HG02943 (cell line): Measurements from ENCODE around the gene C4BPB.

Experiments
- ATAC-seq: cut with Tn5 transposase; IDR thresholded peaks from one replicate; pipeline ENCODE4 v1.9.1; 2021; ENCODE audit warnings: mild to moderate bottlenecking, low read depth, moderate library complexity; ENCODE audit not compliant: unreplicated experiment

The C4BPB gene

DNA sequence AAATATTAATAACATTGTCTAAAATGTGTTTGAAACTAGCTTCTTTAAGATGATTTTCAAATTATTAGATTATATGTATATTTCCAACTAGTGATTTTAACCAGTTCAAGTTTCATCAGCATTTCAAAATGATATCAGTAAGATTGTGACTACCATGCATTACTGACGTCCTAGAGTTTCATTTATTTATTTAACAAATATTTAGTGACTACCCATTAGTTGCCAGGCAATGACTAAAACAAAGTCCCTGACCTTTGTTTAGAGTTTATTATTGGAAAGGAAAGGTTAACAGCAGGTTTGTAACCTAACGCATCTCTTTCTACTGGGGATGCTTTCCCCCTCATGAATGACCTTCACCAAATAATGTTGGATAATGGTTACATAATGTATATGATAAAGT, 7.6 kb upstream of the C4BPB start:
- no peak for ATAC-seq

DNA sequence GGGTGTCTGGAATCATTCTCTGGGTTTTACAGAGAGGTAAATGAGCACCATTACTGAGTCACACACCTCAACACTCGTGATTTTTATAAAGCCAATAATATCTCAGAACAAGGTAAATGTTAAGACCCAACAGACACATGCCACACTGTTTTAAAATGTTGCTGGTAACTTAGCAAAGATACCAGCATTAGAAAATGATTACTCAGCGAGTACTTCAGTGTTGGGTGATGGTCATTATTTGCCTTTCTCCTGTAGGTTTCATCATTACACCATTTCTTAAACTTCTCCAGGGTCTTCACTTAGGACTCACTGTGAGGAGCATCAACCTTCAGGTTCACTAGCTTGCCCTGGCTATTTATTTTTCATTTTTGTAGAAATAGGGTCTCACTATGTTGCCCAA, 6.9 kb upstream of the C4BPB start:
- ATAC-seq, result no peak

DNA sequence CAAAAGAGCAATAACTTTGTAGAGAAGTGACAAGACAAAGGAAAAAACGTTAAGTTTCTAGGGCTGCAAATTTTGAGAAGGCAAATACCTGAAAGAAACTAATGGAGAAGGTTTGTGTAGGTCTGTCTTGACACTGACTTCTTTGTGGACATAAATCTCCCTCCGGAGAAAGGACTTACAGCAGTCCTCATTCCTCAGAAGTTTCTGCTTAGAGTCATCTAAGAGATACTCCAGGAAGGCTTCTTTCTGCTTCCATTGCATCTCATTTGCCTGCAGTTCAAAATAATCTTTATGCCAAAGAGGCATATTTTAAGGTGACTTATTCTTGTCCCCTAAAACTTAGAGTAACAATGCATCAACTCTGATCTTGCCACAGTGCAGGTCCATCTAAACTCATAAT, 4.4 kb upstream of the C4BPB start:
- ATAC-seq, result no peak

DNA sequence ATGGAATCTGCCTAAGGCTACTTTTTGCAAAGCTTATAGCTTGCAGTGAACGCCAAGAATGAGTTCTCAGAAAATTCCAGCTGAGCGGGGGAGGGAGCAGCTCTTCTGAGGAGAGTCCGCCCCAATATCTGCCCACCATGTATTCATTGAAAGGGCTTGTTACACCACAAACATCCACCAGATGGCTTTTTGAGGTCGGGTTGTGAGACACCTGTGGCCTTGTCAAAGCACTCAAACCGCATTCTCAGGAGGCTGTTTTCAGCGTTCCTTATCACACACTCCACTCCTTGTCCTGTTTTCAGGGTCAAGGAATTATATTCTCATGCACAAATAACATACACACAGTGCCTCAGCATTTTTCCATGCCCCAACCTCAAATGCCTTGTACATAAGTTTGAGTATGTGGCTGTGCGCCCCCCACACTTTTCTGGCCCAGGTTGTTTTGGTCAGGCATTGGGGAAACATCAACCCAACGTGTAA, 3.9 kb upstream of the C4BPB start:
- ATAC-seq, result no peak

DNA sequence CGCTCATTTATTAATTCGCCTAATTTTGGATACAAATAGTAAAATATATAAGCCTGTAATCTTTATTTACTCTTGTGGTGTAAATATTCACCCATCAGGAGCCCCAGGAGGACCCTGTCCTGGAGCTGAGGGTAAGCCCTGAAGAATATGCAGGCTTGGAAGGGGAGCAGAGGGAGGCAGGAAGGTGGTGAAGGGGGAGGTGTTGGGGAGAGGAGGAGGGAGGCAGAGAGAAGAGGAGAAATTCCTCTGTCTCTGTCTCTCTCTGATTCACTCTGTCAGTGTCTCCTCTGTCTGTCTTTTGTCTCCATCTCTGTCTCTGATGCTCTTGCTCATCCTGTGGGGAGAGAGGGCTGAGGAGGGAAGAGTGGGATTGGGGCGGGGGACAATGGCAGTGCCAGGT, 2.8 kb upstream of the C4BPB start:
- ATAC-seq, result no peak

DNA sequence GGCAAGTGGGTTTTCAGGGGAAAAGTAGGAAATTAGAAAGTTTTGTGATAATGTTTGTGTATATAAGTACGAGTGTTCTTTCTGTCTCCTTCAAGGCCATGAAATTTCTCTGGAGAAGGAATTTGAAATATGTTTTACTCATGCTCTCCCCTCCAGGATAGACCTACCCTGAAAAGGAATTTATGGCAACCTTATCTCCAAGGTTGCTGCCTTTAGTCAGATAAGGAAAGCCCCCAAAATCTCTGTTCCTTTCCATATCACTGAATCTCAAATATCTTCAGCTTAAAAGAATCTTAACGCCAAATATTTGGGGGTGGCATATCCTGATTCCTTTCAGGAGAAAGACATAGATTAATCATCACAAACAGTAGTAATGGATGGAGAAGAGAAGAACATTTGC, 499 bp upstream of the C4BPB start:
- ATAC-seq, result no peak

DNA sequence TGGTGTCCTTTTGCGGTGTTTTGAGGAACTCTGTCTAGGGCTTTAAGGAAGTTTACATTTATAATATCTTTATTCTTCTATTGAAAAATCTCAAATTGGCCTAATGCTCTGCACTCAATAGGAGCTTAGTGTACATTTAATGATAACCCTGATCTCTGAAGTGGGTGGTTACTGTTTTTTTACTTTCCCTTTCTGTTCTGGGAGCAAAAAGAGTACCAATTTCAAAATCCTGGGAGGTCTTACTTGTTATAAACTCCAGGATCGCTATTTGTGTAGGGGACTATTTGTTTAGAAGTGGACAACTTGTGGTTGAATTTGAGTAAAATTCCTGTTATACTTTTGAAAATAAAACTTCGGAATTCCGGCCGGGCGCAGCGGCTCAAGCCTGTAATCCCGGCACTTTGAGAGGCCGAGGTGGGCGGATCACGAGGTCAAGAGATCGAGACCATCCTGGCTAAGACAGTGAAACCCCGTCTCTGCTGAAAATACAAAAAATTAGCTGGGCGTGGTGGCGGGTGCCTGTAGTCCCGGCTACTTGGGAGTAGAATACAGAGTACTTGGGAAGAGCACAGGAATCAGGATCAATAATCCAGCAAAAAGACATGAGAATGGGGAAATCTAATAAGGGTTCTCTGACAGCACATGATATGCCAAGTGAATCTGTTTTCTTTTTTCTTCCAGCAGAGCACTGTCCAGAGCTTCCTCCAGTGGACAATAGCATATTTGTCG, 1.1 kb downstream of the C4BPB start:
- ATAC-seq, result no peak

DNA sequence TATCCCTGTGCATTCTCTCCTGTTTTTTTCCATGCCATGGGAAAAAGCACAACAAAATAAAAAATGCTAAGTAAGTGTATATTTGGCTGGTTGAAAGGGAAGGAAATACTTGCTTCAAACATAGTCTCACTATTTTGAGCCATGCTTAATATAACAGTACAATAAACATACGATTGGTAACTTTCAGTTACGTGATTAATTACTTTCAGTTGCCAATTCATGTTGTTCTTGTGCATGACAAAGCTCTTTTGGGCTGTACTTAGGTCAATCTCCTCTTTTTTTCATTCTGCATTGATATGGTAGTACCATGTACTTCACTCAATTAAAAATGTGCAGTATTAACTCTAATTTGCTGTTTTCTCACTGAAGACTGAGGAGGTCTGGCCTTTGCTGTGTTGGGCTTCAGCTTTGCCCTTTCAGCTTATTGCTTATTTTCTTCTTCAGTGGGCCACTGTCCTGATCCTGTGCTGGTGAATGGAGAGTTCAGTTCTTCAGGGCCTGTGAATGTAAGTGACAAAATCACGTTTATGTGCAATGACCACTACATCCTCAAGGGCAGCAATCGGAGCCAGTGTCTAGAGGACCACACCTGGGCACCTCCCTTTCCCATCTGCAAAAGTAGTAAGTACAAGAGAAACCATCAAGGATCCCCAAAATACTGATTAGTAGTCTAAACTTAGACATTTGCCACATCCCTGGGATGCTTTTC, 2.7 kb downstream of the C4BPB start:
- ATAC-seq, result no peak

DNA sequence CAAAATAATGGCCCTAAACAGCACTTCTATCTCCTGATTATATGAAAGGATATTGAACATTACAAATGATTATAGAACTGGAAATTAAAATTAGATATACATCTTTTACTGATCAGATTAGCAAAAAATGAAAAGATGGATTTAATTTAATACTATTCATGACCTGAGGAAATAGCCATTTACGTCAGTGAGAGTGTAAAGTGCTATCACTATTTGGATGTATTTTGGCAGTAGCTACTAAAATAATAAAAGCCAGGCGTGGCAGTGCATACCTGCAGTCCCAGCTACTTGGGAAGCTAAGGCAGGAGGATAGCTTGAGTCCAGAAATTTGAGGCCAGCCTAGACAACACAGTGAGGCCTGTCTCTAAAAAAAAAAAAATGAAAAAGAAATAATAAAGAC, 5.3 kb downstream of the C4BPB start:
- ATAC-seq, result no peak

DNA sequence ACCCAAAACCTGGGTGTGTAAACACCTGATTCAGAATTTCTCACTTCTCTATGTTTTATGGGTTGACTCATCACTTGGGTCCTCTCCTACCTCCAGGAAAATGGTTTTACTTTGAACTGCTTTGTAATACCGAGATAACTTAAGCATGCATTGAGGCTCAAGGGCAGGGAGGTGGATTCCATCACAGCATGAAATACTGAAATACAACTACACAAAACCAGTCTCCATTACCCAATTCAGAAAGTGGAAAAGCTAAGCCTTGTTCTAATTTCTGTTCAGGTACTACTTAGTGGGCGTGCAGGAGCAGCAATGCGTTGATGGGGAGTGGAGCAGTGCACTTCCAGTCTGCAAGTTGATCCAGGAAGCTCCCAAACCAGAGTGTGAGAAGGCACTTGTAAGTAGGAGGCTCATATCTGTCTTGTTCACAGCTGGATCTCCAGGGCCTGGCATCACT, 9.2 kb downstream of the C4BPB start:
- no peak for ATAC-seq

DNA sequence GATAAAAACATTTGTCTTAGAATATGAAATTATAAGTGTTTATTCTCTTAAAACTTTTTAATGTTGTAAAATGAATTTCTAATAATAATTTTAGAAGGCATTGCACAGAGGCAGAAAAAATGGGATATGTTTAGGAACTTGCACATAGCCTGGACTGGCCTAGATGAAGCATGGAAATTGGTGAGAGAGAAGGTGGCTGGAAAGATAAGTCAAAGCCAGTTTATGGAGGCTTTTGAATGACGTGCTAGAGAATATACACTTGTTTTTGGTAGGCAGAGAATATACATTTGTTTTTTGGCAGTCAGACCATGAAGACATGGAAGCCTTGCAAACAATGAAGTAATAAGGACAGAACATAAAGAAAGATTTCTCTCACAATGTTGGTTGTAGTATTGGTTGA, 13.1 kb downstream of the C4BPB start:
- no peak for ATAC-seq

DNA sequence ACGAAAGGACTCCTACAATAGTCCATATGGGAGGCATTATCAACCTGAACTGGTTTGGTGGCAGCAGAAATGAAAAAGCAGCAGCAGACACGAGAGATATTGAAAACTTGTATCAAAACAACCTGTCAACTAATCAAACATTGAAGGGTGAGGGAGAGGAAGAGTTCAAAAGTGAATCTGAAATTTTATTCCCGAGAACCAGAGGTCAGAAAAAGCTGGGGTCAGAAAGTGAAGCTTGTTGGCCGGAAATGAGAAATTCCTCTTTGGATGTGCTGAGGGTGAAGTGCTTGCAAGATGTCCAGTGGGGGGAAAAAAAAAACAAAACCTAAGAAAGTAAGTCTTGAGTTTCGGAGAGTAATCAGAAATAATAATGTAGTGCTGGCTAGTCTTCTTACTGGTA, 13.5 kb downstream of the C4BPB start:
- ATAC-seq, result no peak

DNA sequence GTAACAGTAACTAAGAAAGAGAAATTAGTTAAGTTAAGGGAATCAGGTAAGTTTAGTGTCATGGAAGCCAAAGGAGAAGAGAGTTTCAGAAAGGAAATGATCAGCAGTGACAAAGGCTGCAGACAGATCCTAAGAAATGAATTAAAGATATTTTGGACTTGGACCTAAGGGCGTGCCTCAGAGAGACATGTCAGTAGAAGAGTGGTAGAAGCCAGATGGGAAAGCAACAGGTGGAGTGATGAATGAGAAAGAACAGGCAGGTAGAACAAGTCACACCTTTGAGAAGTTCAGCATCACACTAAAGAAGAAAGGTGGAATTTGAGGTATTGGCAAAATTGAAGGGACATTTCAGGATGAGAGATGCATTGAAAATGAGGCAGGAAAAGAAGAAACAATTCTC, 14.0 kb downstream of the C4BPB start:
- no peak for ATAC-seq

DNA sequence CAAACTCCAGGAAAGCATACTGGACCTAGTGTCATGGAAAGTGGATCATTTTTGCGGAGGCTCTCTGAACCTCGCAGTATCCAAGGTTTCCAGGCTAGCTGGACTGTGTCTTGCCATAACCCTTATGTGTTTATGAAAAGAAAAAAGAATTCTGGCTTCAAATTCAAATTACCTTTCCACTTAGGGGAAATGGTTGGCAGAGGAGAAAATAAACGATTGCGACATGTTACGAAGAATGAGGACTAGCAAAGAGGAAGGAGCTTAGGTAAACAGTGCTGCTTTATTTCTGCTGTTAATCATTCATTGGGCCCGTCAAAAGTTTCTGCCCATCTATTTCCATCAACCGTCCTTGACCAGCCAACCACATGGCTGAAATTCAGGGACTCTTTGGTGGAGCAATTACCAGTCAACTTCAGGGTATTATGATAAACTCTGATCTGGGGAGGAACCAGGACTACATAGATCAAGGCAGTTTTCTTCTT, 15.3 kb downstream of the C4BPB start, which contains the start of gene C4BPA:
Gene C4BPA (plus strand): TSS at position 342 of the 482 bp plus-strand sequence. CDS start 8,793 bp downstream, outside the sequence.
- ATAC-seq, result no peak

DNA sequence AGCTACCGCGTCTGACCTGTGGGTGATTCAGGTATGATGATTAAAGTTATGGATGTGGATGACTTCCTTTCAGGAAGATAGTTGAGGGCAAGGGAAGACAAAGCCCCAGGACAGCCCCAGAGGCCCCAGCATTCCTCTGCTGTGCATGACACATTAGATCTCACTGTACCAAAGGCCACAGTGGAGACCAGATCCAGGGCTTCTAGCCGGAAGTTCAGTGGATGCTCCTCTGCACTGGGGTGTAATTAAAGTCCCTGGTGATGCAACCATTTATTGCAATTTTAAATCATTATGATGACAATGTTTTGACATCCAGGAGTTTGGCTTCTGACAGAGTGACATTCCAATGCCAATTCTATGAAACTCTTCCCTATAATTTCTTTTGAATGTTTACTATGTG, 20.3 kb downstream of the C4BPB start:
- no peak for ATAC-seq

DNA sequence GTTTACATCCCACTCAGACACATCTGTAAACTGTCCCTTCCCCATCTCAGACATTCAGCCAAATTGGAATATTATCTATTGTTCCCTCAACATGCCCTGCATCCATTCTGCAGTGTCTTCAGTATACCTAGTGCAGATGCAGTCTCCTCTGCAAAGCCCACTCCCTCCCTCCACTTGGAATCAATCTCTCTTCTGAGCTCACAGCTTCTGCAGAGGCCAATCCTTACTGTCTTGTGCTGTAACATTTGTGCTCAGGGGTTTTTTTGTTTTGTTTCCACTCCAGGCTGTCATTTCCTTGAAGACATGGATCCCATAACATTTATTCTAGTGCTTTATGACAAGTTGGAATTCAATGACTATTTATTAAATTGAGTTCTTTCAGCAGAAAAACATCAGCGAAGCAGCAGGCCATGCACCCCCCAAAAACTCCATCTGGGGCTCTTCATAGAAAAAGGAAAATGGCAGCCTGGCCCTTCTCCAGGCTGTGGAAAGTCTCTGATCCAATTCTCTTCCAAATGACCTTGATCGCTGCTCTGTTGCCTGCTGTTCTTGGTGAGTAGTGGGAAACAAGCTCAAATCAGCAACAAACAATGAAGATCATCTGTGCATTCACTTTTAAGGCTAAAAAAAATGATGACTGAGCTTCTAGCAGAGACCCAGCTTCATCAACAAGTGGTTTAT, 24.1 kb downstream of the C4BPB start:
- no peak for ATAC-seq

DNA sequence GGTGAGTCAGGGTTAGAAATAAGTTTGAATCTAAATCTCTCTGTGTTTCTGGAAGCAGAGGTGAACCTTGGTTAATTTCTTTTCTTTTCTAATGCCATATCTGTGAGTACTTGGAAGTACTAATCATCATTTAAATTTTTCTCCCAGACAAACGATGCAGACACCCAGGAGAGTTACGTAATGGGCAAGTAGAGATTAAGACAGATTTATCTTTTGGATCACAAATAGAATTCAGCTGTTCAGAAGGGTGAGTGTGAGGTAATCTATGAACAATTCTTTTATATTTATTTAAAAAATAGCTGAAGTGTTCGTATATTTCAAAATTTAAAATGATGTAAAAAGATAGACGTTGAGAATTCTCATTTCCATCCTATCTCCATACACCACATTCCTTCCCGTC, 26.6 kb downstream of the C4BPB start:
- no peak for ATAC-seq

DNA sequence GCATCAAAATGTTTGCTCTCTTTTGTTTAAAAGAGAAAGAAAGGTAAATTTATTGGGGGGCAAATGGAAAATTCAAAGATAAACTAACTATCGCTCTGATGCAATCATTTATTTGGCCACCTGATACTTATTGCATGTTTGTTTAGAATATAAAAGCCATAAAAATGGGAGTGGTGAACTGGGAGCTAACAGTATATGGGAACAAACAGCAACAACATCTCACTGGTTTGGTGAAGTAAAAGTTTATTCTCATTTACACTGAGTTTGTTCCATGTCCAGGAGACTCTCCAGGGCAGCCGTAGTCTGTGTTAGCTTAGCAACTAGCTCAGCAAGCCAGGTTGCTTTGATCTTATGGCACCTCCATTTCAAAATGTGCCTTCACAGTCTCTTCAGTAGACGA, 35.7 kb downstream of the C4BPB start:
- no peak for ATAC-seq

DNA sequence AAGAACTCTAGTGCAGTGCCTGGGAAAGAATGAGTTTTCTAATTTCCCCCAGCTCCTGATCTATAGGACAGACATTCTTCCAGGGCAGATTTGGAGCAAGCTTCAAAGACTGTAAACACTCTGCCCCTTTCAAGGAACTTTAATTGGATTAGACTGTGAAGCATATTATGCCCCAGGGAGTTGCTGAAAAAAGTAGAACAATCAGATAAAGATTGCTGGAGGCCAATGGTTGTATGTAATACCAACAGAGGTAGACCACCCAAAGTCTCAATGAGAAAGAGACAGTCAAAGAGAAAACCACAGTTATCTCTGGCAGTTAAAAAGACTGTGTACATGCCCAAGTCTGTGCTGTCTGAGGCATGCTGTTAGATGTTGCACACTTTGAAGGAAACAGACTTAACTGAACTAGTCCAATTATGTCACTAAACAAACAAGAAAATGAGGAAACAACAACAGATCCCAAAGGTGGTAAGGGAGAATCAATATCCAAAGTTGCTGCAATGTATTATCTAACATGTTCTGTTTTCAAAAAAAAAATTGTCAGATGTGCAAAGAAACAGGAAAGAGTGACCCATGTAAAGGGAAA, 39.8 kb downstream of the C4BPB start:
- ATAC-seq, result no peak

DNA sequence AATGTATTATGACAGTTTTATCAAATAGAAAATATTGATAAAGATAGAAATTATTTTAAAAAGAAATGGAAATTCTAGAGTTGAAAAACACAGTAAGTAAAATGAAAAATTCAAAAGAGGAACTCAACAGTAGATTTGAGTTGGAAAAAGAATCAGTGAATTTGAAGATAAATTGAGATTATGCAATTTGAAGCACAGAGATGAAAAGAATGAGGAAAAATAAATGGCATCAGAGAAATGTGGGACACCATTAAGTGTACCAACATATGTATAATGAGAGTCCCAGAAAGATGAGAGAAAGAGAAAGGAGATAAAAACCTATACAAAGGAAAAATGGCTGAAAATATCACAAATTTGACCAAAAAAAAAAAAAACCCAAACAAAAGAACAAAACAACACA, 40.4 kb downstream of the C4BPB start:
- ATAC-seq, result no peak
